HG03571 (cell line): ENCODE measurements around the gene IDH3A.

ENCODE experiments used
- ATAC-seq: cut with Tn5 transposase; IDR thresholded peaks from one replicate; pipeline ENCODE4 v1.9.1; 2021; ENCODE audit not compliant: unreplicated experiment

The IDH3A gene

DNA sequence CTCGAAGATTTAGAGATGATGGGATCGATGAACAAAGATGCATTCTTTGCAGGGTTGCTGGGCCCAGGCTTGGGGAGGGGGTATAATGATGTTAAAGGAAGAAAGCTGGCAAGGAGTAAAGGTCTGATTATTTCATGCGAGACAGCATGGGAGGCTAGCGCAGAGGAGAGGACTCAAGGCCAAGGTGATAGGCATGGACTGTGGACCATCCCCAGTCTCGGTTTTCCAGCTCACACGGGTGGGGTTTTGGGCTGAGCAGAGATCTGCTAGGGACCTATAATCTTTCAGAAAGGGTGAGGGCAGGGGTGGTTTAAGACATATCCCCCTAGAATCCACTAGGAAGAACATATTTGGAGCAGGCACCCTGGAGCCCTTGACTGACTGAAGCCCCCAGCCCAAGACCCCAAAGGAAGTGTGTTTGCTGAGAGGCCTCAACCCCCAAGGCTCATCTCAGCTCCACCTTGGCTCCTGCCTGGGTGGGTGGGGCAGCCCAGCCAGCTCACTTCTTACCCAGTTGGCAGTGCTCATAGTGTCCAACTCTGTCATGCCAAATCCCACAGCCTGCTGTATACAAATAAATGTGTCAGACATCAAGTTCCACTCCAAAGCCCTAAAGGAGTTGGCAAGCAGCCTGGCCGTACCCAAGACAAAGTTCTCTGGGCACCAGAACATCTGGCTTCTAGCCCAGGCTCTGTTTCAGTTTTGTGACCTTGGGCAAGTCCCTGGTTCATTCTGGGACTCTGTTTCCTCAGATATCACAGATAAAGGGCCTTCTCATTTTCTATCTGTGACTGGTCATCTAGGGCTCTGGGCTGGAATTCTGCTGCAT, 67.3 kb downstream of the IDH3A start:
- no peak for ATAC-seq

DNA sequence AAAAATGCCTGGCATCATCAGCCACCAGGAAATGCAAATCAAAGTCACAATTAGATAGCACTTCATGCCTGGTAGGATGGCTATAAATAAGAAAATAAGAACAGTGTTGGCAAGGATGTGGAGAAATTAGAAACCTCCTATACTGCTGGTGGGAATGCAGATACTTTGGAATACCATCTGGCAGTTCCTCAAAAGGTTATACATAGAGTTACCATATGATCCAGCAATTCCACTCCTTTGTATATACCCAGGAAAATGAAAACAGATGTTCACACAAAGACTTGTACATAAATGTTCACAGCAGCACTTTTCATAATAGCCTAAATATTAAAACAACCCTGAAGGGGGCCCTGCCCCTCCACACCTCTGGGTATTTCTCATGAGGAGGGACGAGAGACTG, 71.6 kb downstream of the IDH3A start:
- ATAC-seq: no peak
